Activated CD4-positive, alpha-beta T cell treated with anti-CD3 and anti-CD28 coated beads, Interleukin-2, amount 50 U/mL, for 1 hour (primary cell): ENCODE data around the gene CDH12.
"Not testable (repeated sequence)": the region's sequence is repeated elsewhere in the genome, so short reads cannot be mapped to it uniquely, and the experiment has no call there.

ENCODE experiments used
- DNase-seq: peaks from one replicate; pipeline ENCODE4 v3.0.0-alpha.2; 2020

Gene CDH12

DNA sequence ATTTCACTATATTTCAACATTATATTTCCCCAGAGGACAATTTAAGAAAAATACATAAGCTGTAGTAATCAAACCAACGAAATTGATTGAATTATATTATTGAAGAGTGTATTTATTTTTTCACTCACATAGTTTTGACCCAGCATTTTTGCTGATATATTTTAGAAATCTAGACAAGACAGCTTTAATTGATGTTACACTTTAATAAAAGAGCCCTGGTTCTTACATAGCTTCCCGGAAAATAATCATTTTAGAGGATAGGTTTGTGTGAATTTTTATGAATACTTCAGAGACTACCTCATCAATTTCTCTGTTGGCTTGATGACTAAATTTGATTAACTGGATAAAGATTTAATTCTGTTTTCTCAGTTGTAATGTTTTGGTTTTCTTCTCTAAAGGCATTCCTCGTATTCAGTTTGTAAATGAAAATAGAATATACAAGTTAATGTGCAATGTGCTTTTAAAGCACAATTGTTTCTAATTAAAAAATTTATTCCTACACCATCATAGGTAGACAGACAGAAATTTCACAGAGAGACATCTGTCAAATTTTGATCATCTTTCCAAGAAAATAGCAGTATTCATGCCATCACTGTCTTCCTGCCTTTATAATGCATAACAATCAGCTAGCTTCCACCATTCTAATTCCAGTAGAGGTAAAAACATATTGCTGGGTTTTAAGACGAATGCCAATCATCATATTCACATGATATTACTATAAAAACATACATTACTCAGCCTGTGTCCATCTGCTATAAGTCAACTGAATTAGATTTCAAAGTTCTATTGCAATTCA, 441.4 kb downstream of the CDH12 start:
- no peak for DNase-seq

GRCh38 chr5:22391956-22392355, 461.2 kb downstream of the CDH12 start:
- DNase-seq = no peak

- DNase-seq = no peak
These were observed 462.3 kb downstream of the CDH12 start for GRCh38 chr5:22390888-22391287.

DNA sequence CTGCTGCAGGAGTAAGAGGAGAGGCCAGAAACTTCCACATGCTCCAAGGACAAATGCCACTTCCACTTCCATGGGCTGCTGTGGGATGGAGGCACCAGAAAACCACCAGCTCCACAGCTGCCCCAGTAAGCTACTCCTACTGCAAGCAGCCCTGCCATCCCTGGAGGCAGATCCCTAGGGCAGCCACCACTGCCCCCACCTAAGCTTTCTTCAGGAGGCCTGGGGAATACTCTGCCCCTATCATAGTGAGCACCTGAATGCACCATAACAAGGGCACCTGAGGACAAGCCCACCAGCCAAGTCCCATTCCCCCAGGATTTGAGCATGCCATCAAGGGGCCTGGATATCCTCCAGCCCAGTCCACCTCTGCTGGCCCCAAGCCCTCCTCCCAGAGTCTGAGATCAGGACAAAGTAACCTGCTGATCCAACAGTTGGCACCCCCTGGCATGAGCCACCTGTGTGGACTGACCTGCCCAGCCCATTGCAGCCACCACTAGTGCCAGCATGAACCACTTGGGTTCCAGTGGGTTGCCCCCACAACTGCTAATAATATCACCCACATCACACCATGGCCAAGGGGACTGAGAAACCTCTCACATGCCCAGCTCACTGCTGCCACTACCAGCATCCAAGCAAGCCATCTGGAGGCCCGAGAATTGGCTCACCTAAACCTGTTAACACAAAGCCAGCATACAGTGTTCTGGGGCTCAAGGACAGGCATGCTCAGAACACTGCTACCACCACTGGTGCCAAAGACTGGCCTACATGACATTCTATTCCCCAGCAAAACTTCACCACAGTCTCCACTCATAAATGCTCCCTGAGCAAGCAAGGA, 480.1 kb downstream of the CDH12 start:
- no peak for DNase-seq

DNA sequence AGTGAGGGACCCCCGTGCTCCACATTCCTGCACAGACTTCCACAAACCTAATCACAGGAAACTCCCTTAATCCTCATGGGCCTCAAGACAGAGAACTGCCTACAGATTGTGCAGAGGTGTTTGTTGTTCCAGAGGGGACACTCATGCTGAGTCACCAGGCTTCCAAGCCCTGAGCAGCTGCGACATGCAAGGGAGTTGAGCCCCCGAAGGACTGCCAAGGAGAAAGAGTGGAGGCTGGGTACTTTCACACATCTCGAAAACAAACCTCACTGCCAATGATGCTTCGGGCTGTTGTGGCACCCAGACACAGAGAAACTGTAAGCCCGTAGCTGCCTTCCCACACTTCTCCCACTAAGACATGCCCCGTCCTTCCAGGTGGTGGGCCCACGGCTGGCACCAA, 480.8 kb downstream of the CDH12 start:
- no peak for DNase-seq

GRCh38 chr5:22354956-22355355, 498.2 kb downstream of the CDH12 start:
- no peak for DNase-seq

DNA sequence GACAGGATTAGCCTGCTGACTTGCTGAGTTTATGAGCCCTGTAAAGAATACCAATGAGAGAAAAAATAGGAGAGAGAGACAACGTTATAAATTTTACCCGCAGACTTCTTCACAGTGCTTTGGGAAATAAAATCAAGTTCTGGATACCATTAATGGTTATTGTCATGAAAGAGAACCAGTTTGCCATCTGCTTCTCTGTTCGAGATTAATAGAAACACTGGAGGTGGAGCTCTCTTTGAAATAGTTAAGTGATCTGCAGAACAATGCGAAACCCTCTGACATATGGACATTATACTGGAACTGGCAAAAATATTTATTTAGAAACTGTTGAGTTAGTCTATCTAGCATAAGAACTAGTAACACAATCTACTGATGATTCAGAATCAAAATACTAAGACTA, 500.7 kb downstream of the CDH12 start:
- no peak for DNase-seq

DNA sequence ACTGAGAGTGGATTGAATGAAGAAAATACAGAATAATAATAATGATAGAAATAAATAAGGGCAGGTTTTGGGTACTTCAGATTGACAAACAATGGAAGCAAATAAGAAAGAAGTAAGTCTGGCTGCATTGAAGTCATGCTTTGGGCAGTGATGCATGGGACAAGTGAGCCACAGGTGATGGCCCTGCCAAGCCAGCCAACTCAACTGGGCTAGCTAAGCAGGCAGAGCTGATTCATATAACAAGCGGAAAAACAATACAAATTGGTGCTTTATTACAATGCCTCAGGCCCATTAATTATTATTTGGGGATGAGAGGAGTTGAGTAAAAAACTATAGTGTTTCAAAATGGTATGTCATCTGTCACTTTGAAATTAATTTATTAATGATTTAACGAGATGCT, 502.0 kb downstream of the CDH12 start:
- no peak for DNase-seq

DNA sequence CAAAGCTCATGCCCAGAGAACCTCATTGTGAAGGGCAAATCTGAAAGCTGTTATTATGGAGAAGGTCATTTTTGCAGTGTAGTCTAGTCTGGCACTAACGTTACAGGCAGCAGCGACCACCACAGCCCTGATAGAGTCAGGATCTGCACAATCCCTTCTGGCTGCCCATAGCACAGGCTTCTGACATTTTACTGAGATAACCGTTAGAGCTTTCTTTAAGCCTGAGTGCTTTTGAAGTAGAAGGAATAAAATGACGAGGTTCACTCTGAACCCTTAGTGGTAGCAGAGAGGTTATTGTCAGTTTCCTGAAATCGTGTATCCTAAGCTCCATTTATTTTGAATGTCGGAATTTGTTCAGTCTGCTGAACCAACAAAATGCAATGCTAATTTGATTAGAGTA, 505.1 kb downstream of the CDH12 start:
- DNase-seq = no peak

DNA sequence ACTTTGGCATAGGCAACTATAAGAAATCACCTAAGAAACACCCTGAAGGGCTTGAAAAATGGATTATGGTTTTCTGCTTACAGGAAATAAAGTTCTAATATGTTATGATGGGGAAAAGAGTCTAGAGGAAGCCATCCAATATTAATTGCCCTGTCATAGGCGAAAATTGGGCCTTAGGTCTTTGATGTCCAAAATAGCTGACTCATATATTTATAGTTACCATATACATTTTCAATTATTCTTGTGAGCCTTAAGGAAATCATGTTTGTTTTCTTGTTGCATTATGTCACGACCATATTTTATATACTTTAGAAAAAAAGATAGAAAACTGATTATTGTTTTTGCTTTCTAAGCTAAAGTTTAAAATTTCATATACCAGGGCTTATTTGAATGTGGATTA, 509.1 kb downstream of the CDH12 start:
- no peak for DNase-seq

DNA sequence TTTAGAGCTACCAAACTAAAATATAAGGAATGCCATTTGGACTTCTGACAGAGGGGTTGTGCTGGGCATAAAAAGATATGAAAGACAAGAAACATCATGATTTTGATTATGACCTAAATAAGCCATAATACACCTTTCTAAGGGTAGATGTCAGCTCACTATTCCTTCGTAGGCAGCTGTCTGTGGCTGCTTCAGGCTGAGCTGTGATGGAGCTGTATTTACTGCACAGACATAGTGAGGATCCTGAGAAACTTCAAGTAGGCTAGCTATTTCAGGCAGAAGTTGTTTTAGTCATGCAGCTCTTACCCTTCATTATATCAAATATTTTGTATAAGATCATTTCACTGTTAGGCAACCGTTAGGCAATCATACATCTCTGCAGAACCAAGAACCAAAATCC, 511.7 kb downstream of the CDH12 start:
- no peak for DNase-seq

GRCh38 chr5:22332949-22333348, 520.2 kb downstream of the CDH12 start:
- not testable (repeated sequence) for DNase-seq

DNA sequence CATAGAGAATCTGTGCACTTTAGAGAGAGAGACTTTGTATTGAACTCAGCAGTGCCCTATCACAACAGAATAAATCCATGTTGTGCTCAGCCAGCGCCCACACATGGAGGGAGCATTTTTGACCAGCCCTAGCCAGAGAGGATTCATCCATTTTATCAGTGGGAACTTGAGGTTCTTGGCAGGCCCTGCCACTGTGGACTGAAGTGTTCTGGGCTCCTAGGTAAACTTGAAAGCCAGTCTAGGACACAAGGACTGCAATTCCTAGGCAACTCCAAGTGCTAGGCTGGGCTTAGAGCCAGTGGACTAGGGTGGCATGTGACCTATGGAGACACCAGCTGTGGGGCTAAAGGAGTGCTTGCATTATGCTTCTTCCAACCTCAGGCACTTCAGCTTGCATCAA, 523.5 kb downstream of the CDH12 start:
- no peak for DNase-seq

- no peak for DNase-seq
These were observed 533.3 kb downstream of the CDH12 start for GRCh38 chr5:22319798-22320197.

- no peak for DNase-seq
These were observed 536.9 kb downstream of the CDH12 start for GRCh38 chr5:22316294-22316693.

GRCh38 chr5:22315052-22315451, 538.1 kb downstream of the CDH12 start:
- not testable (repeated sequence) for DNase-seq

DNA sequence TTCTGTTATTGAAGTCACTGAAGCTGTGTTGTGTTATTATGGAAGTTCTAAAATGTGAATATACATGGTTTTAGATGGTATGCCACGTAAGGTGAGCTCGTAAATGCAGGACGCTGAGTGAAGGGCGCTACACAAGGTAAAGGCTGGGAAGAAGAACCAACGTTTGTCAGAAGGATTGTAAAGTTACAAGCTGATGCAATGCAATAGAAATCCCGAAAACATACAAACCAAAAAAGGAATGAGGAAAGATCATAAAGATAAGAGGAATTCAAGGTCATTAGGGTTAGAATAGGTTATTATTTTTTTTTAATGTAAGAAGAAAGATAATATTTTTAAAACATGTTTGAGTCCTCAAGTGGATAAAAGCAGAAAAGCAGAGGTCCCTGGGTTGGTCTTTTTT, 538.6 kb downstream of the CDH12 start:
- DNase-seq = no peak

GRCh38 chr5:22306011-22306410, 547.1 kb downstream of the CDH12 start:
- no peak for DNase-seq

DNA sequence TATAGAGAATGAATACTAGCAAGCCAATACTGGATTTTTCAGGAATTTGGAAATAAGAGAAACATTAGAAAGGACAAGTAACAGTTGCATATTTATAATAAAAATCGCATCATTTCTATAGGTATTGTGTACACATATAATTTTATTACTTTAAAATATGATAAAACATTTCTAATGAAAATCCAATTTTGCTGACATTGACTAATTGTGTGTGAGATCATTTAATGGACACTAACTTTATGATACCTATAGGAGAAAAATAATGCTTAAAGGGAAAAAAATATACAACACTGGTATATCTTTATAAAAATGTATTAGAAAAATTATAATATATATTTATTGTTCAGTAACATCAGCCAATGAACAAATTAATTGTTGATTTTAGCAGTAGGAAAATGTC, 557.3 kb downstream of the CDH12 start:
- DNase-seq = no peak

- DNase-seq = no peak
These were observed 560.0 kb downstream of the CDH12 start for GRCh38 chr5:22293147-22293546.

- DNase-seq = no peak
These were observed 575.0 kb downstream of the CDH12 start for GRCh38 chr5:22278164-22278563.

- DNase-seq = no peak
These were observed 576.1 kb downstream of the CDH12 start for GRCh38 chr5:22277006-22277405.

- DNase-seq = not testable (repeated sequence)
These were observed 587.3 kb downstream of the CDH12 start for GRCh38 chr5:22265855-22266254.

GRCh38 chr5:22258139-22258538, 595.0 kb downstream of the CDH12 start:
- DNase-seq = no peak
